HG03196 (cell line): ENCODE results near the gene SDE2.
"Not testable (repeated sequence)": the region's sequence is repeated elsewhere in the genome, so short reads cannot be mapped to it uniquely, and the experiment has no call there.

Experiments
- ATAC-seq: cut with Tn5 transposase; IDR thresholded peaks from one replicate; pipeline ENCODE4 v1.9.1; 2021; ENCODE audit not compliant: unreplicated experiment

The SDE2 gene

GRCh38 chr1:225979421-225979820 is 19.7 kb downstream of the SDE2 start:
- no peak for ATAC-seq

GRCh38 chr1:225977937-225978748 is 21.0 kb downstream of the SDE2 start:
- ATAC-seq: peak; percentile 84

- not testable (repeated sequence) for ATAC-seq
Observed at GRCh38 chr1:225975146-225975545, 24.0 kb downstream of the SDE2 start.

GRCh38 chr1:225974454-225974853 is 24.7 kb downstream of the SDE2 start:
- ATAC-seq: no peak

GRCh38 chr1:225973158-225973557 is 26.0 kb downstream of the SDE2 start:
- no peak for ATAC-seq

DNA sequence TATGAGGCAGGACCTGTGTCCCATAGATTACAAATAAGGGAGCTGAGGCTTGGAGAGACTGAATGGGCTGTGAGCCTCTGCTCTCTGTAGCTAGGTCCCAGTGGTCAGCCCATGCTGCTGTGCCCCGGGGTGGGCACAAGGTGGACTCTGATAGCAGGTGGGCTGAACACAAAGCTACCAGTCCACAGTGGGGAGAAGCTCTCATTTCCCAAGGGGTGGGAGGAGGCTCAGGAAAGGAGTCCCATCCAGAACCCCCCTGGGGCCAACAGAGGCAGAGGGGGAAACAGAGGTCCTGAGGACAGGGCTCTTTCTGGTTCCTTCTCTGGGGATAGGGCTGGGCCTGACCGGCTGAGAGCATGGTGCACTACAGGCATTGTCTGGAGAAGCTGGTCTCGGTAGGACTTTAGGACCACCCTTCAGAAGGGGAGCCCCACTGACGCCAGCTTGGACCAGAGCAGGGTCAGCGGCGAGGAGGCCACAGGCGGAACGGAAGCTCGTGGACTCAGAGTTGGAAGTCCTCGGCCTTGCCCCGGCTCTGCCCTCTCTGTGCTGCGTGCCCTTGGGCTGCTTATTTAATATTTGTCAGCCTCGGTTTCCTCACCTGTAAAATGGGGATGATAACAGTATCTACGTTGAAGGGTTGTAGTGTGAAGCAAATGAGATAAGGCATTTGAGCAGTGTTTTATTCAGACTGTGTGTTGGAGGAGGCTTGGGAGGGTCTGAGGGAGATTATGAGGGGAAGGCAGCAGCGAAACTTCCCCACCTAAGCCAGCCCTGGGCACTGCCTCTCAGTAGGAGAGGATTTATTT is 26.6 kb downstream of the SDE2 start:
- ATAC-seq: no peak

- ATAC-seq: not testable (repeated sequence)
Observed at GRCh38 chr1:225970592-225971157, 28.5 kb downstream of the SDE2 start.

GRCh38 chr1:225969751-225970150 is 29.4 kb downstream of the SDE2 start:
- not testable (repeated sequence) for ATAC-seq

DNA sequence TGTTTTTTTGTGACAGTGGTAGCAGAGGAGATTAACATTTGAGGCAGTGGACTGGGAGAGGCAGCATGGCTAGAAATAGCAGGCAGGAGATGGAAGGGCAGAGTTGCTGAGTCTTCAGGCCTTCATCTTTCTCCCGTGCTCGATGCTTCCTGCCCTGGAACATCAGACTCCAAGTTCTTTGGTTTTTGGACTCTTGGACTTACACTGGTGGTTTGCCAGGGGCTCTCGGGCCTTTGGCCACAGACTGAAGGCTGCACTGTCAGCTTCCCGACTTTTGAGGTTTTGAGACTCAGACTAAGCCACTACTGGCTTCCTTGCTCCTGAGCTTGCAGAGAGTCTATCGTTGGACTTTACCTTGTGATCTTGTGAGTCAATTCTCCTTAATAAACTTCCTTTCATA is 33.9 kb downstream of the SDE2 start:
- no peak for ATAC-seq

GRCh38 chr1:225963735-225964530 is 35.2 kb downstream of the SDE2 start:
- ATAC-seq: no peak

- ATAC-seq: peak; percentile 81
Observed at GRCh38 chr1:225962440-225962975, 36.6 kb downstream of the SDE2 start.

- ATAC-seq: no peak
Observed at GRCh38 chr1:225961659-225962439, 37.3 kb downstream of the SDE2 start.

GRCh38 chr1:225958041-225958440 is 41.1 kb downstream of the SDE2 start:
- no peak for ATAC-seq

DNA sequence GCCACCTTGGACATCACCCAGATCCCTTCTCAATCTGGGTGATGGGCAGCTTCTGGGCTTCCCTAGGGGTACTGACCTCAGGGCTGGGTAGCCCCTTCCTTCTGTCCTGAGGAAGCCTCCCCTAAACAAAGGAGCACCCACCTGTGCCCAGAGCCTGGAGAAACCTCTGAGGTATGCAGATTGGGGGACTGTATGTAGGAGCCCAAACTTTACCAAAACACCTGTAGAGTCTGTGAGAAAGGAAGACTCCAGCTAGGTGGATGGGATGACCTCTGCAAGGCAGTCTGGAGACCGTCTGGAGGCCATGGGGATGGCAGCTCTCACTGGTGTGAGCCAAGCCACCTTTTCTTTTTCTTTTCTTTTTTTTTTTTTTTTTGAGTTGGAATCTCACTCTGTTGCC is 44.4 kb downstream of the SDE2 start:
- no peak for ATAC-seq

GRCh38 chr1:225953315-225953714 is 45.8 kb downstream of the SDE2 start:
- ATAC-seq: no peak

DNA sequence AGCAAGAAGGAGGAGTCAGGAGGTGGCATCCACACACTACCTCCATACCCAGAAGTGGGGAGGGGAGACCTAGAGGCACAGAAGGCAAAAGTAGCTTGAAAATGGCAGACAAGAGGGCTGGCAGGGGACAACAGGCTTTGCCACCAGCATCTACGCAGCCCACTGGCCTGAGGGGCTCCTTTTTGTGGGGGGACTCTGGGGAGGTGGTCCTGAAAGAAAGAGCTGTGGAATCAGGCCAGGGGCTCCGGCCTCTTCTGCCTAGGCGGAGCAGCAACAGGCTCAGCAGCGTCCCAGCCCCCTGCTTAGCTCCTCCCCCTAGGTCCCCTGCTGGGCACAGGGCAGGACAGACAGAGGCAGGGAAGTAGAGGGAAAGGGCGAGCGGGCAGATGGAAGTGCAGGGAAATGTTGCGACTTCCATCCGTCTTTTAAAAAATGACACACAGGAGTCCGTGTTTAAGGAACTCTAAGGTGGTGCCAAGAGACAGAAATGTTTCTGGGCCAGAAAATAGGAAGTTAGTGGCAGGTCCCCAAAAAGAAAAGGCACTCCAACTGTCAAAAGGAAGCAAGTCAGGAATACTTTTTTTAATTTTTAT is 48.1 kb downstream of the SDE2 start:
- ATAC-seq: no peak

DNA sequence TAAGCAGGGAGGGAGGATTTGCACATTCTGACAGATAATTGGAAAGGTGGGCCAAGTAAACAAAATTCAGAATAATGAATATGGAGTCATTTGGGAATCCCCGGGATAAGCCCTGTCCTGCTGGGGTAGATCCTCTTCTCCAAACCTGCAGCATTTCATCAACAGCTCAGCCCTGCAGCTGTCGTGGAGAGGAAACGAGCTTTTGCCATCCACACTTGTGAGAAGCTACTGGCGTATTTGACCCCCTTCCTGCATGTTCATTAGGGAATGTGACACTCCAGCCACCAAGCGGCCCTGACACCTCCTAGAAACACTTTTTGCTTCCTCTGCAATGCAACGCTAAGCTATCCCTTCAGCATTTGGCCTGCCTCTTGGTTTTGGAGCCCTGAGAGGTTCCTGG is 50.1 kb downstream of the SDE2 start:
- ATAC-seq: no peak

GRCh38 chr1:225946803-225947202 is 52.3 kb downstream of the SDE2 start:
- ATAC-seq: no peak

GRCh38 chr1:225946082-225946620 is 53.0 kb downstream of the SDE2 start:
- no peak for ATAC-seq
